K562 (cell line): Measurements from ENCODE around the gene EBNA1BP2.

Experiments
- FOXJ2 ChIP-seq: fragments of 200-800 bp; sonication (Bioruptor generic); IDR thresholded peaks from 2 replicates; pipeline ENCODE4 v1.6.1; 2016; ENCODE audit warnings: missing genetic modification characterization, missing compliant biosample characterization
- IRF2 ChIP-seq: sonication (generic); formaldehyde crosslinking; IDR thresholded peaks from 2 replicates; pipeline ENCODE4 v1.8.1; 2022; ENCODE audit warnings: mild to moderate bottlenecking, missing genetic modification reagents
- MAZ ChIP-seq, 2 experiments: fragments of 450-650 bp in 1 of 2; sonication (generic) in 1 of 2; formaldehyde crosslinking; IDR thresholded peaks in 1 of 2; conservative IDR thresholded peaks in 1 of 2; 2 replicates each; pipeline versions ENCODE4 v1.4.0 to v1.5.0; 2020; ENCODE audit warnings: mild to moderate bottlenecking in 1 of 2, missing genetic modification reagents in 1 of 2
- NFE2L1 ChIP-seq: fragments of 450-650 bp; IDR thresholded peaks from 2 replicates; pipeline ENCODE4 v1.6.1; 2016; ENCODE audit warnings: missing genetic modification characterization, low read depth, mild to moderate bottlenecking, missing compliant biosample characterization, moderate library complexity, borderline replicate concordance
- RBM22 ChIP-seq: fragments of 200-400 bp; formaldehyde crosslinking; IDR thresholded peaks from 2 replicates; pipeline ENCODE4 v1.6.1; 2018; ENCODE audit warnings: low read length, low read depth; ENCODE audit not compliant: poor library complexity, severe bottlenecking
- SETDB1 ChIP-seq: IDR thresholded peaks from one replicate; pipeline ENCODE4 v1.6.1; 2012; ENCODE audit warnings: low read length, control low read depth, inconsistent platforms
- TF ChIP-seq, protein P1 (sequence below), 3 experiments: IDR thresholded peaks in 2 of 3; conservative IDR thresholded peaks in 1 of 3; 2 replicates each; pipeline ENCODE4 v1.5.1; 2011 to 2012; ENCODE audit warnings: low read length in 3 of 3, mild to moderate bottlenecking in 3 of 3, control low read depth in 2 of 3, improper control_type of control experiment in 1 of 3, inconsistent platforms in 1 of 3, low read depth in 1 of 3, mixed read lengths in 1 of 3, moderate library complexity in 1 of 3; ENCODE audit not compliant: insufficient read depth in 2 of 3
- TF ChIP-seq, protein P2 (sequence below): fragments of 450-650 bp; IDR thresholded peaks from 2 replicates; pipeline ENCODE4 v1.6.1; 2018; ENCODE audit not compliant: partially characterized antibody

DNA sequence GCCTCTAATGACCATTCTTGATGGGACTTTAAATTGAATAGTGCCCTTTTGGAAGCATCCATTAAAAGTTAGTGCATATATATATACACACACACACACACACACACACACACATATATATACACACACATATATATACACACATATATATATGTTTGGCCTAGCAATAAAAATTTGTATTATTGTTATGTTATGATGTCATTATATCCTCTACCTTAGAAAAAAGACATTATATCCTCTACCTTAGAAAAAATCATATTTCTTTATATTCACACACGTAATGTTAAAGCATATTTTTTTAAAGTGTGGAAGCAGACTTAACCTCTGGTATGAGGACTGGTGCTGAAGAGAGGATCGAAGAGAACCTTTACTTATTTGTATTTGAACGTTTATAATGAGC lies 43.3 kb downstream of the EBNA1BP2 start:
- TF ChIP-seq FOXJ2 (tag) (no peak), NFE2L1 (tag) (no peak), MAZ (CRISPR knock-in tag; conservative IDR thresholded peaks at IDR 0.05 in 1 of 2, IDR thresholded peaks at IDR 0.05 in 1 of 2) (no peak), SETDB1 (no peak), IRF2 (CRISPR knock-in tag) (no peak), RBM22 (no peak)
- TF ChIP-seq, protein P1, sequence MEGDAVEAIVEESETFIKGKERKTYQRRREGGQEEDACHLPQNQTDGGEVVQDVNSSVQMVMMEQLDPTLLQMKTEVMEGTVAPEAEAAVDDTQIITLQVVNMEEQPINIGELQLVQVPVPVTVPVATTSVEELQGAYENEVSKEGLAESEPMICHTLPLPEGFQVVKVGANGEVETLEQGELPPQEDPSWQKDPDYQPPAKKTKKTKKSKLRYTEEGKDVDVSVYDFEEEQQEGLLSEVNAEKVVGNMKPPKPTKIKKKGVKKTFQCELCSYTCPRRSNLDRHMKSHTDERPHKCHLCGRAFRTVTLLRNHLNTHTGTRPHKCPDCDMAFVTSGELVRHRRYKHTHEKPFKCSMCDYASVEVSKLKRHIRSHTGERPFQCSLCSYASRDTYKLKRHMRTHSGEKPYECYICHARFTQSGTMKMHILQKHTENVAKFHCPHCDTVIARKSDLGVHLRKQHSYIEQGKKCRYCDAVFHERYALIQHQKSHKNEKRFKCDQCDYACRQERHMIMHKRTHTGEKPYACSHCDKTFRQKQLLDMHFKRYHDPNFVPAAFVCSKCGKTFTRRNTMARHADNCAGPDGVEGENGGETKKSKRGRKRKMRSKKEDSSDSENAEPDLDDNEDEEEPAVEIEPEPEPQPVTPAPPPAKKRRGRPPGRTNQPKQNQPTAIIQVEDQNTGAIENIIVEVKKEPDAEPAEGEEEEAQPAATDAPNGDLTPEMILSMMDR (IDR thresholded peaks at IDR 0.05 in 2 of 3, conservative IDR thresholded peaks at IDR 0.05 in 1 of 3; ENCODE audit: insufficient read depth in 2 of 3, low read depth in 1 of 3, low read length in 3 of 3) = no peak
- TF ChIP-seq, protein P2, sequence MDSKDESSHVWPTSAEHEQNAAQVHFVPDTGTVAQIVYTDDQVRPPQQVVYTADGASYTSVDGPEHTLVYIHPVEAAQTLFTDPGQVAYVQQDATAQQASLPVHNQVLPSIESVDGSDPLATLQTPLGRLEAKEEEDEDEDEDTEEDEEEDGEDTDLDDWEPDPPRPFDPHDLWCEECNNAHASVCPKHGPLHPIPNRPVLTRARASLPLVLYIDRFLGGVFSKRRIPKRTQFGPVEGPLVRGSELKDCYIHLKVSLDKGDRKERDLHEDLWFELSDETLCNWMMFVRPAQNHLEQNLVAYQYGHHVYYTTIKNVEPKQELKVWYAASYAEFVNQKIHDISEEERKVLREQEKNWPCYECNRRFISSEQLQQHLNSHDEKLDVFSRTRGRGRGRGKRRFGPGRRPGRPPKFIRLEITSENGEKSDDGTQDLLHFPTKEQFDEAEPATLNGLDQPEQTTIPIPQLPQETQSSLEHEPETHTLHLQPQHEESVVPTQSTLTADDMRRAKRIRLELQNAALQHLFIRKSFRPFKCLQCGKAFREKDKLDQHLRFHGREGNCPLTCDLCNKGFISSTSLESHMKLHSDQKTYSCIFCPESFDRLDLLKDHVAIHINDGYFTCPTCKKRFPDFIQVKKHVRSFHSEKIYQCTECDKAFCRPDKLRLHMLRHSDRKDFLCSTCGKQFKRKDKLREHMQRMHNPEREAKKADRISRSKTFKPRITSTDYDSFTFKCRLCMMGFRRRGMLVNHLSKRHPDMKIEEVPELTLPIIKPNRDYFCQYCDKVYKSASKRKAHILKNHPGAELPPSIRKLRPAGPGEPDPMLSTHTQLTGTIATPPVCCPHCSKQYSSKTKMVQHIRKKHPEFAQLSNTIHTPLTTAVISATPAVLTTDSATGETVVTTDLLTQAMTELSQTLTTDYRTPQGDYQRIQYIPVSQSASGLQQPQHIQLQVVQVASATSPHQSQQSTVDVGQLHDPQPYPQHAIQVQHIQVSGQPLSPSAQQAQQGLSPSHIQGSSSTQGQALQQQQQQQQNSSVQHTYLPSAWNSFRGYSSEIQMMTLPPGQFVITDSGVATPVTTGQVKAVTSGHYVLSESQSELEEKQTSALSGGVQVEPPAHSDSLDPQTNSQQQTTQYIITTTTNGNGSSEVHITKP = no peak
